Measurements from ENCODE around the gene RAP2A. TPM values are rescaled to one million over a fixed set of nuclear protein-coding genes. Genes with fewer than 3 reads are reported as not detected.

RAP2A gene
- total RNA-seq, 1 donor from 2014 or later: 46.6 TPM

- Histone ChIP-seq H2AFZ (ENCODE audit: low read depth, low read length) (no peak overlapping the region), H3K4me3 (ENCODE audit: insufficient read depth, low read depth, low read length) (no peak overlapping the region), H3K4me1 (ENCODE audit: insufficient read depth, low read length) (no peaks in the 10 kb centered on the region), H3K9me3 (ENCODE audit: insufficient read depth, low read depth, low read length) (no peaks in the 10 kb centered on the region), H3K9ac (ENCODE audit: low read length) (no peak overlapping the region), H3K4me2 (ENCODE audit: low read length) (no peak overlapping the region), H3K27me3 (ENCODE audit: insufficient read depth, low read length) (no peaks in the 10 kb centered on the region), H3K79me2 (ENCODE audit: insufficient read depth, low read length) (no peaks in the 10 kb centered on the region), H4K20me1 (ENCODE audit: insufficient read depth, low read length) (no peaks in the 10 kb centered on the region), H3K36me3 (ENCODE audit: insufficient read depth, low read length) (no peaks in the 10 kb centered on the region), H3K27ac (ENCODE audit: low read depth, low read length) (no peak overlapping the region)
- Mint-ChIP-seq H3K4me3 (ENCODE audit: unreplicated experiment) (no peak overlapping the region), H3K36me3 (ENCODE audit: low read depth, unreplicated experiment) (no peaks in the 10 kb centered on the region), H3K4me1 (ENCODE audit: low read depth, unreplicated experiment) (peaks cover 1% of the 10 kb centered on the region), H3K27ac (ENCODE audit: unreplicated experiment) (no peak overlapping the region), H3K9me3 (ENCODE audit: unreplicated experiment) (no peaks in the 10 kb centered on the region), H3K27me3 (ENCODE audit: low read depth, unreplicated experiment) (no peaks in the 10 kb centered on the region)
- TF ChIP-seq CTCF (IDR thresholded peaks at IDR 0.05; ENCODE audit: insufficient read depth, low read depth, low read length) (no peak), EZH2 (IDR thresholded peaks at IDR 0.05; ENCODE audit: insufficient read depth, low read length) (no peak)
- FAIRE-seq (no peak), DNase-seq (ENCODE audit: low read depth) (no peak)
Measured at GRCh38 chr13:97491452-97491851, 57.5 kb downstream of the RAP2A start.

- peaks cover 8% of the 10 kb centered on the region for H3K4me1 Mint-ChIP-seq (ENCODE audit: low read depth, unreplicated experiment)
- Histone ChIP-seq H3K4me3 (ENCODE audit: insufficient read depth, low read depth, low read length) (no peak overlapping the region), H3K27me3 (ENCODE audit: insufficient read depth, low read length) (no peaks in the 10 kb centered on the region), H4K20me1 (ENCODE audit: insufficient read depth, low read length) (no peaks in the 10 kb centered on the region), H3K79me2 (ENCODE audit: insufficient read depth, low read length) (no peaks in the 10 kb centered on the region), H2AFZ (ENCODE audit: low read depth, low read length) (no peak overlapping the region), H3K27ac (ENCODE audit: low read depth, low read length) (no peak overlapping the region), H3K9ac (ENCODE audit: low read length) (no peak overlapping the region), H3K4me2 (ENCODE audit: low read length) (no peak overlapping the region), H3K36me3 (ENCODE audit: insufficient read depth, low read length) (no peaks in the 10 kb centered on the region), H3K9me3 (ENCODE audit: insufficient read depth, low read depth, low read length) (no peaks in the 10 kb centered on the region), H3K4me1 (ENCODE audit: insufficient read depth, low read length) (no peaks in the 10 kb centered on the region)
- DNase-seq (ENCODE audit: low read depth): no peak
- H3K4me3 Mint-ChIP-seq (ENCODE audit: unreplicated experiment): no peak overlapping the region
- no peak for TF ChIP-seq CTCF (IDR thresholded peaks at IDR 0.05; ENCODE audit: insufficient read depth, low read depth, low read length)
- TF ChIP-seq EZH2 (IDR thresholded peaks at IDR 0.05; ENCODE audit: insufficient read depth, low read length): no peak
- no peaks in the 10 kb centered on the region for H3K36me3 Mint-ChIP-seq (ENCODE audit: low read depth, unreplicated experiment)
- no peaks in the 10 kb centered on the region for H3K9me3 Mint-ChIP-seq (ENCODE audit: unreplicated experiment)
- H3K27ac Mint-ChIP-seq (ENCODE audit: unreplicated experiment): no peak overlapping the region
- no peak for FAIRE-seq
- H3K27me3 Mint-ChIP-seq (ENCODE audit: low read depth, unreplicated experiment): no peaks in the 10 kb centered on the region
Measured at GRCh38 chr13:97492257-97492656, 58.3 kb downstream of the RAP2A start.

GRCh38 chr13:97492684-97493371 lies 58.9 kb downstream of the RAP2A start:
- Mint-ChIP-seq H3K4me1 (ENCODE audit: low read depth, unreplicated experiment) (peaks cover 11% of the 10 kb centered on the region), H3K27ac (ENCODE audit: unreplicated experiment) (no peak overlapping the region), H3K4me3 (ENCODE audit: unreplicated experiment) (no peak overlapping the region), H3K9me3 (ENCODE audit: unreplicated experiment) (no peaks in the 10 kb centered on the region), H3K36me3 (ENCODE audit: low read depth, unreplicated experiment) (no peaks in the 10 kb centered on the region), H3K27me3 (ENCODE audit: low read depth, unreplicated experiment) (no peaks in the 10 kb centered on the region)
- Histone ChIP-seq H3K4me2 (ENCODE audit: low read length) (no peak overlapping the region), H2AFZ (ENCODE audit: low read depth, low read length) (no peak overlapping the region), H3K27ac (ENCODE audit: low read depth, low read length) (no peak overlapping the region), H3K4me3 (ENCODE audit: insufficient read depth, low read depth, low read length) (no peak overlapping the region), H3K79me2 (ENCODE audit: insufficient read depth, low read length) (no peaks in the 10 kb centered on the region), H3K36me3 (ENCODE audit: insufficient read depth, low read length) (no peaks in the 10 kb centered on the region), H3K4me1 (ENCODE audit: insufficient read depth, low read length) (no peaks in the 10 kb centered on the region), H3K9ac (ENCODE audit: low read length) (no peak overlapping the region), H3K9me3 (ENCODE audit: insufficient read depth, low read depth, low read length) (no peaks in the 10 kb centered on the region), H3K27me3 (ENCODE audit: insufficient read depth, low read length) (no peaks in the 10 kb centered on the region), H4K20me1 (ENCODE audit: insufficient read depth, low read length) (no peaks in the 10 kb centered on the region)
- DNase-seq (ENCODE audit: low read depth) (no peak), FAIRE-seq (no peak)
- TF ChIP-seq EZH2 (IDR thresholded peaks at IDR 0.05; ENCODE audit: insufficient read depth, low read length): no peak
- no peak for TF ChIP-seq CTCF (IDR thresholded peaks at IDR 0.05; ENCODE audit: insufficient read depth, low read depth, low read length)
